Thoracic aorta (tissue), 2 donors: ENCODE results near the gene RCAN1. TPM values are rescaled to one million over a fixed set of nuclear protein-coding genes. Genes with fewer than 3 reads are reported as not detected.
A peak's percentile ranks its signal among the peaks of the same experiment; 100 is the strongest.

Source experiments
- ATAC-seq: fragments of 150-250 bp; one replicate; pipeline ENCODE4 v1.8.0; 2017; ENCODE audit warnings: low read depth; ENCODE audit not compliant: insufficient number of reproducible peaks, low FRiP score
- DNase-seq: peaks from one replicate; pipeline ENCODE4 v3.0.0-alpha.2; 2020; ENCODE audit warnings: low spot score
- H3K27ac ChIP-seq, 2 donors: fragments of 200-600 bp; sonication (generic); 1 replicate in 1 of 2; 2 replicates in 1 of 2; pipeline ENCODE4 v1.5.1; 2016; ENCODE audit warnings: mild to moderate bottlenecking in 2 of 2, moderate library complexity in 2 of 2
- H3K27me3 ChIP-seq: fragments of 200-600 bp; sonication (generic); replicated peaks from 2 replicates; pipeline ENCODE4 v1.6.0; 2016; ENCODE audit warnings: mild to moderate bottlenecking; ENCODE audit not compliant: insufficient read depth
- H3K36me3 ChIP-seq: fragments of 200-600 bp; sonication (generic); one replicate; pipeline ENCODE4 v1.5.1; 2016
- H3K4me1 ChIP-seq, 2 donors: fragments of 200-600 bp; sonication (generic); 1 replicate in 1 of 2; 2 replicates in 1 of 2; pipeline versions ENCODE4 v1.5.1 to v1.6.0; 2016; ENCODE audit warnings: low read depth in 2 of 2, mild to moderate bottlenecking in 1 of 2; ENCODE audit not compliant: control insufficient read depth in 1 of 2
- H3K4me3 ChIP-seq: fragments of 200-600 bp; sonication (generic); 2 replicates; pipeline ENCODE4 v1.5.1; 2016; ENCODE audit warnings: mild to moderate bottlenecking
- H3K9me3 ChIP-seq: fragments of 200-600 bp; sonication (generic); 2 replicates; pipeline ENCODE4 v1.5.1; 2016
- total RNA-seq, 2 donors: library from RNA; depleted of rRNA; stranded (reverse); fragments of >200 nt; gene quantifications; one replicate each; pipeline versions ENCODE4 v1.1.0 to v1.2.3, GENCODE V29; 2016
- TF ChIP-seq, protein P1 (sequence below): fragments of 200-600 bp; sonication (generic); IDR thresholded peaks from one replicate; pipeline ENCODE4 v1.5.1; 2019; ENCODE audit warnings: antibody characterized with exemption

RCAN1 gene
- total RNA-seq, 2 donors from 2014 or later: 39.3 to 45.2 TPM

DNA sequence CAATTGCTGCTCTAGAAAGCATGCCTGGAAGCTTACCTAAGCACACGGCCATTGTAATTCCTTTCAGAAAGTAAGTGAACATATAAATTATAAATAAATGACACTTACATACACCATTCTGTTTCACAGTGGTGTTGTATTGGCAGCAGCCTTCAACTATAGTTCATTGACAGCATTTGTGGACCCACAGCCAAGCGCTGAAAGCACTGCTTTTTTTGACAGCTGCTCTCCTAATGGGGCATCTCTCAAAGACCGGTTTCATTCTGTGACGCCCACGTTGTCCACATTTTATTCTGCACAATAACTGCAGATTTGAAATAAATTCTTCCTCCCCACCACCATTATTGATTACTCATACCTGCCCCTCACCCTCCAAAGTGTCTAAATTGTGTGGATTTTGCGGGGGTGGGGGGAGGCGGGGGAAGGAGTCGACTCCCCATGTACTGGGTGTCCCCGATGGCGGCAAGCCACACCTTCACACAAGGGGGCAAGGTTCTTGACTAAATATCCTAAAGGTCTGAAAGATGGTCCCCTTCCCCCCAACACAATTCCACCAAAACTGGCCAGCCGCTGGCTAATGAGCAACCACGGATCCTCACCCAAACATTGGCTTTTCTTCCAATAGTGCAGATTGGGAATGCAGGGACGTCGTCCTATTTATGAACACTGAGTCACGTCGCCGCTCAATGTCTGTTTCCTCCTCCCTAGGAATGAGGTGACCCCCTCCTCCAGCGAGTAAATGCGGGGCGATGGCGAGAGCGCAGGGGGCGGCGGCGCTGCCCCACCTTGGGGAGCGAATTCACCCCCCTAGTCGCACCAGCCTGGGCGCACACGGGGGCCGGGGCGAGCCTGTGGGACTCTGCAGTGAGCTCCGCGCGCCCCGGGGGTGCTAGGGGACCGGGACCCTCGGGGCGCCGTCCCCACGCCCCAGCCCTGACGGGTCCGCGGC is 960 bp downstream of the RCAN1 start:
- peak overlapping the region; percentile 84 for H3K4me3 ChIP-seq
- H3K27ac ChIP-seq: no peak overlapping the region
- no peak for DNase-seq
- H3K4me1 ChIP-seq: peaks cover 17 to 26% of the 10 kb centered on the region in 2 donors
- no peaks in the 10 kb centered on the region for H3K9me3 ChIP-seq
- no peaks in the 10 kb centered on the region for H3K36me3 ChIP-seq
- no peaks in the 10 kb centered on the region for H3K27me3 ChIP-seq
- ATAC-seq: no peak
- TF ChIP-seq, protein P1, sequence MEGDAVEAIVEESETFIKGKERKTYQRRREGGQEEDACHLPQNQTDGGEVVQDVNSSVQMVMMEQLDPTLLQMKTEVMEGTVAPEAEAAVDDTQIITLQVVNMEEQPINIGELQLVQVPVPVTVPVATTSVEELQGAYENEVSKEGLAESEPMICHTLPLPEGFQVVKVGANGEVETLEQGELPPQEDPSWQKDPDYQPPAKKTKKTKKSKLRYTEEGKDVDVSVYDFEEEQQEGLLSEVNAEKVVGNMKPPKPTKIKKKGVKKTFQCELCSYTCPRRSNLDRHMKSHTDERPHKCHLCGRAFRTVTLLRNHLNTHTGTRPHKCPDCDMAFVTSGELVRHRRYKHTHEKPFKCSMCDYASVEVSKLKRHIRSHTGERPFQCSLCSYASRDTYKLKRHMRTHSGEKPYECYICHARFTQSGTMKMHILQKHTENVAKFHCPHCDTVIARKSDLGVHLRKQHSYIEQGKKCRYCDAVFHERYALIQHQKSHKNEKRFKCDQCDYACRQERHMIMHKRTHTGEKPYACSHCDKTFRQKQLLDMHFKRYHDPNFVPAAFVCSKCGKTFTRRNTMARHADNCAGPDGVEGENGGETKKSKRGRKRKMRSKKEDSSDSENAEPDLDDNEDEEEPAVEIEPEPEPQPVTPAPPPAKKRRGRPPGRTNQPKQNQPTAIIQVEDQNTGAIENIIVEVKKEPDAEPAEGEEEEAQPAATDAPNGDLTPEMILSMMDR: no peak

DNA sequence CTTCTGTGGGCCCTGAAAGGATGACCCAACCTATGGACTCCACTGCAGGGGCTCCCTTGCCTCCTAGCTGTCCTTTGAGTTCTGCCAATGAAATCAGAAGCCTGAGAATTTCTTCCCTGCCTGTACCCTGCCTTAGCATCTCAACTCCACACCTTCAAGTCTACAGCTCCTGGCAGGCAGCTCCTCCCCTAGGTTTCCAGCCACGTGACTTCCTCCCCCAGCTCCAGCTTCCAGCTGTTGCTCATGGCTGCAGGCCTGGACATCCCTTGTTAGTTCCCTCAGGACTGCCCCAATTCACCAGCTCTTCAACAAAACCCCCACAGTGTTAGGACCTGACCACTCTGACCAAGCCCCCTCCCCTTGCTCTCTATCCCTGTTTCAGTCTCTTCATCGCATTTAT is 2.4 kb downstream of the RCAN1 start:
- Histone ChIP-seq H3K4me1 (peaks cover 17 to 26% of the 10 kb centered on the region in 2 donors), H3K9me3 (no peaks in the 10 kb centered on the region), H3K36me3 (no peaks in the 10 kb centered on the region), H3K27ac (no peak overlapping the region), H3K4me3 (no peak overlapping the region), H3K27me3 (no peaks in the 10 kb centered on the region)
- DNase-seq (no peak), ATAC-seq (no peak)
- TF ChIP-seq, protein P1: no peak

- TF ChIP-seq, protein P1: no peak
Measured at GRCh38 chr21:34612056-34612455, 2.9 kb downstream of the RCAN1 start.

GRCh38 chr21:34611528-34611927 is 3.4 kb downstream of the RCAN1 start:
- H3K9me3 ChIP-seq: no peaks in the 10 kb centered on the region
- no peaks in the 10 kb centered on the region for H3K36me3 ChIP-seq
- H3K4me1 ChIP-seq: peaks cover 17 to 26% of the 10 kb centered on the region in 2 donors
- H3K4me3 ChIP-seq: no peak overlapping the region
- no peak for DNase-seq
- no peak overlapping the region for H3K27ac ChIP-seq
- ATAC-seq: no peak
- TF ChIP-seq, protein P1: no peak
- H3K27me3 ChIP-seq: no peaks in the 10 kb centered on the region

More at GRCh38 chr21:34612056-34612455, 2.9 kb downstream of the RCAN1 start:
- Histone ChIP-seq H3K27me3 (no peaks in the 10 kb centered on the region), H3K27ac (no peak overlapping the region), H3K9me3 (no peaks in the 10 kb centered on the region), H3K36me3 (no peaks in the 10 kb centered on the region), H3K4me3 (no peak overlapping the region), H3K4me1 (peaks cover 17 to 26% of the 10 kb centered on the region in 2 donors)
- ATAC-seq: no peak
- DNase-seq: no peak

DNA sequence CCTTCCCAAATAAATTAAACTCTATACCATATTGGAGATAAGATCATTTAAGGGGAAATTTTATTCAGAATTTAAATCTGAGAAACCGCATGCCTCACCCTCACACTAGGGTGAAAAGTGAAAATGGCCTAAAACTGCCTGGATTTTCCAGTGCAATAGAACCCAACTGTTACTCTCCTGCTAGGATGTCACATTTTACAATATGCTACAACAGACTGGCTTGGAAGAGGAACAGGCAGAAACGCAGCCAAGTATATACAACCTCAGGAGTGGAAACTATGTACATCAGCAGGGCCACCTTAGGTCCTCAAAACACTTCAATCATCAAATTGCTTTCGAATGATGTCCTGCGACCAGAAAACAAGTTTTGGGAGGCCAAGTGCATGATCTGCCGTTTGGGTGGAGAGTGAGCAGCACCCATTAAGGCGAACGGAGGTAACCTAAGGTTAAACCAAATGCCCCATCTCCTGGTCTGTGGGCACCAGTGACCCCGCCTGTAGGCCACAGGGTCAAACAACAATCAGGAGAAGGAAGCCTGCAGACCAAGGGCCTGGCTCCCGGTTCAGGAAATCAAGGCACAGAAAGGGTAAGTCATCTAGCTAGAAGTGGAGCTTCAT is 4.9 kb downstream of the RCAN1 start:
- DNase-seq (no peak), ATAC-seq (no peak)
- H3K27ac ChIP-seq: no peak overlapping the region
- no peaks in the 10 kb centered on the region for H3K36me3 ChIP-seq
- H3K4me3 ChIP-seq: no peak overlapping the region
- H3K27me3 ChIP-seq: no peaks in the 10 kb centered on the region
- peaks cover 13 to 20% of the 10 kb centered on the region in 2 donors for H3K4me1 ChIP-seq
- TF ChIP-seq, protein P1: no peak
- no peaks in the 10 kb centered on the region for H3K9me3 ChIP-seq
